Psoas muscle (tissue), 8 donors: ENCODE data around the gene SLC6A7. TPM values are rescaled to one million over a fixed set of nuclear protein-coding genes. Genes with fewer than 3 reads are reported as not detected.
A peak's percentile ranks its signal among the peaks of the same experiment; 100 is the strongest.

Experiments
- ATAC-seq, 4 donors: fragments of 200-7000 bp; cut with Tn5 transposase; one replicate each; pipeline ENCODE4 v1.9.1; 2020; ENCODE audit warnings: moderate library complexity in 3 of 4, mild to moderate bottlenecking in 2 of 4
- DNase-seq, 2 donors: peaks; one replicate each; pipeline ENCODE4 v3.0.0-alpha.2; 2020
- H3K27ac ChIP-seq: fragments of 200-600 bp; one replicate; pipeline ENCODE4 v1.8.0; 2022
- H3K27me3 ChIP-seq, 3 donors: fragments of 200-600 bp in 1 of 3; one replicate each; pipeline versions ENCODE4 v1.6.1 to v1.8.0; 2013 to 2022; ENCODE audit warnings: low read length in 2 of 3, mild to moderate bottlenecking in 2 of 3, moderate library complexity in 1 of 3; ENCODE audit not compliant: insufficient read depth in 3 of 3
- H3K36me3 ChIP-seq, 2 donors: fragments of 200-600 bp in 1 of 2; one replicate each; pipeline versions ENCODE4 v1.6.1 to v1.8.0; 2013 to 2022; ENCODE audit warnings: low read depth in 1 of 2, mild to moderate bottlenecking in 1 of 2, moderate library complexity in 1 of 2; ENCODE audit not compliant: insufficient read depth in 1 of 2
- H3K4me1 ChIP-seq: fragments of 200-600 bp; one replicate; pipeline ENCODE4 v1.8.0; 2022
- H3K4me3 ChIP-seq: fragments of 200-600 bp; one replicate; pipeline ENCODE4 v1.8.0; 2022; ENCODE audit warnings: mild to moderate bottlenecking
- H3K9me3 ChIP-seq: fragments of 200-600 bp; one replicate; pipeline ENCODE4 v1.8.0; 2022
- CTCF ChIP-seq: fragments of 200-600 bp; IDR thresholded peaks from one replicate; pipeline ENCODE4 v1.8.0; 2022; ENCODE audit warnings: antibody characterized with exemption
- WGBS, 3 donors: extraction: QIAGEN DNeasy Blood & Tissue Kit; methylation state at CpG; one replicate each; pipeline versions ENCODE4 v1.1.6 to v1.1.7; 2013; 5-methylcytosine and 5-hydroxymethylcytosine counted together
- intact Hi-C, 2 donors: fragments of 100-400 bp; cut with DNase I; formaldehyde crosslinking; loops; one replicate each; pipeline versions ENCODE4 v1.11.0 to v1.14.2; 2022
- polyA plus RNA-seq, 3 donors: library from polyadenylated mRNA; stranded (reverse); fragments of 200-250 nt; gene quantifications; one replicate each; pipeline ENCODE4 v1.2.3, GENCODE V29; 2013
- total RNA-seq, 4 donors: library from RNA; stranded (reverse); fragmentation: NEBNext Ultra II Directional in 2 of 4; extraction: Animal tissue kit (Norgen Biotek cat#: 25700) in 2 of 4; gene quantifications; one replicate each; pipeline versions ENCODE4 v1.2.1 to v1.2.4, GENCODE V29; 2021 to 2023
- donor health status: healthy with polysubstance abuse.
- donor health status: DM: no; HTN: no; CAD: no; lungs with moderate emphysema.
- donor health status: Bipolar disorder and iron deficiency.
- donor health status: healthy.
- donor health status: DM: yes; HTN: yes; CAD: no.
- donor health status: DM: no; HTN: no; CAD: no.
- donor health status: DM: no; HTN: no; CAD: no.
- donor health status: DM: yes; HTN: yes; CAD: no.

SLC6A7 gene
- total and polyA plus RNA-seq, 7 donors = not detected

DNA sequence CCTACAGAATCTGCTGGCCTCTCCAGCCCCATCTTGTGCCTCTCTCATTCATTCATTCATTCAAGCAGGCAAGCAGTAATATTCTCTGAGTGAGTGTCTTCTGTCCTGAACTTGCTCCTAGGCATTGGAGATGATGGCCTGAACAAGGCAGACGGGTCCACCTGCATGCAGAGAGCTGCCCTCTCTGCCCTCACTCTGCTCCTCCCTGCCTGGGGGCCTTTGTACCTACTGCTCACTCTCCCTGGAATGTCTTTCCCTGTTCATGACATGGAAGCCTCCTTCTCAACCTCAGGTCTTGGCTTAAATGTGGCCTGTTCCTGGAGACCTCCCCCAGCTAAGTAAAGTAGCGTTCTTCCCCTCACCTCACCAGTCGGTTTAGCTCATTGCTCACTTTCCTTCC is 16.7 kb upstream of the SLC6A7 start:
- no peaks in the 10 kb centered on the region for H3K9me3 ChIP-seq
- WGBS, 3 donors = 88 to 94% (median 90%) methylated on average over 3 of the region's 3 CpGs
- H3K4me1 ChIP-seq = no peaks in the 10 kb centered on the region
- no peak for DNase-seq
- H3K36me3 ChIP-seq = no peaks in the 10 kb centered on the region
- no peak overlapping the region for H3K4me3 ChIP-seq
- no peak overlapping the region for H3K27ac ChIP-seq
- H3K27me3 ChIP-seq = no peaks in the 10 kb centered on the region
- intact Hi-C loops = no loop called here
- no peak for TF ChIP-seq CTCF
- ATAC-seq = no peak

DNA sequence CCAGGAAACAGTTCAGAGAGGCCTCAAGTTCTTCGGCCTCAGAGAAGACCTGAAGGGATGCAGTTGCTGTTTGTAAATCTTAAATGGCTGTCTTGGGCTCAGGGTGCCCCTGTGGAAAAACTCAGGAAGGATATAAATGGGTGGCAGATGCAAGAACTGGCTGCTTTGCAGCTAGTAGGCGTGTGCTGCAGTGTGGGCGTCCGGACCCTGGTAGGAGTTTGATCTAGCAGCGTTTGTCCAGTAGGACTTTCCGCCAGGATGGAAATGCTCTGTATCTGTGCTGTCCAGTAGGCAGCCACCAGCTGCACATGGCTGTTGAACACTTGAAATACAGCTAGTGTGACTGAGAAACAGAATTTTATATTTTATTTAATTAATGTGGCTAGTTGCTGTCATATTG is 15.6 kb upstream of the SLC6A7 start:
- intact Hi-C loops = no loop called here
- peaks cover 2% of the 10 kb centered on the region for H3K4me1 ChIP-seq
- H3K27ac ChIP-seq = no peak overlapping the region
- H3K9me3 ChIP-seq = no peaks in the 10 kb centered on the region
- no peak for TF ChIP-seq CTCF
- no peak overlapping the region for H3K4me3 ChIP-seq
- WGBS, 3 donors = 88 to 93% (median 91%) methylated on average over 6 of the region's 6 CpGs
- DNase-seq (no peak), ATAC-seq (no peak)
- H3K36me3 ChIP-seq = no peaks in the 10 kb centered on the region
- no peaks in the 10 kb centered on the region for H3K27me3 ChIP-seq

GRCh38 chr5:150175076-150175475 is 14.8 kb upstream of the SLC6A7 start:
- Histone ChIP-seq H3K36me3 (no peaks in the 10 kb centered on the region), H3K4me1 (peaks cover 10% of the 10 kb centered on the region), H3K27ac (no peak overlapping the region), H3K27me3 (no peaks in the 10 kb centered on the region), H3K4me3 (no peak overlapping the region), H3K9me3 (no peaks in the 10 kb centered on the region)
- ATAC-seq (no peak), DNase-seq (no peak)
- intact Hi-C loops = no loop called here
- 63 to 69% (median 64%) methylated on average over 1 of the region's 1 CpG for WGBS, 3 donors
- no peak for TF ChIP-seq CTCF

DNA sequence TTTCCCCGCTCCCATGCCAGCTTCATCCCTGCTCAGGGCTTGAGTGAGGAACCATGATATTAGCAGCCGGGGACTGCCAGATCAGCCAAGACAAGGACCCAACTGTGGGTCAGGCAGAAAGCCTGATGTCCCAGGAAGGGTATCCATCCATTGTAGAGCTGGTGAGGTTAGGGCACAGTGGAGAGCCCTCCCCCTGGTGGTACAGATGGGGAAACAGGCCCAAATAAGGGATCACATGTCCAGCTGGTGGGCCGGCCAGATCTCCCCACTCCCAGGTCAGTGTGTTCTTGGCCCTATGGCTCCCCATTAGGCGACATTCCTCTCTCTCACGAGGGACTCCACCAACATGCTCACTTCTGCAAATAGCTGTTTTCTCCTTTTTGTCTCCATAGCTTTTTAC is 14.3 kb upstream of the SLC6A7 start:
- ATAC-seq (no peak), DNase-seq (no peak)
- H3K4me3 ChIP-seq = no peak overlapping the region
- peaks cover 14% of the 10 kb centered on the region for H3K4me1 ChIP-seq
- H3K27me3 ChIP-seq = no peaks in the 10 kb centered on the region
- no peaks in the 10 kb centered on the region for H3K36me3 ChIP-seq
- intact Hi-C loops = no loop called here
- peak; percentile 11 for TF ChIP-seq CTCF
- H3K9me3 ChIP-seq = no peaks in the 10 kb centered on the region
- 75 to 79% (median 76%) methylated on average over 5 of the region's 5 CpGs for WGBS, 3 donors
- no peak overlapping the region for H3K27ac ChIP-seq

GRCh38 chr5:150176745-150177477 is 13.0 kb upstream of the SLC6A7 start:
- 76 to 79% (median 78%) methylated on average over 8 of the region's 8 CpGs for WGBS, 3 donors
- intact Hi-C loops = no loop called here
- ATAC-seq (no peak), DNase-seq (no peak)
- Histone ChIP-seq H3K36me3 (no peaks in the 10 kb centered on the region), H3K9me3 (no peaks in the 10 kb centered on the region), H3K27ac (no peak overlapping the region), H3K4me1 (peaks cover 26% of the 10 kb centered on the region), H3K4me3 (no peak overlapping the region), H3K27me3 (no peaks in the 10 kb centered on the region)
- no peak for TF ChIP-seq CTCF
